Psoas muscle (tissue), 8 donors: Measurements from ENCODE around the gene ARHGEF33. TPM values are rescaled to one million over a fixed set of nuclear protein-coding genes. Genes with fewer than 3 reads are reported as not detected.

Experiments
- ATAC-seq, 4 donors: fragments of 200-7000 bp; cut with Tn5 transposase; one replicate each; pipeline ENCODE4 v1.9.1; 2020; ENCODE audit warnings: moderate library complexity in 3 of 4, mild to moderate bottlenecking in 2 of 4
- DNase-seq, 2 donors: peaks; one replicate each; pipeline ENCODE4 v3.0.0-alpha.2; 2020
- H3K27ac ChIP-seq: fragments of 200-600 bp; one replicate; pipeline ENCODE4 v1.8.0; 2022
- H3K27me3 ChIP-seq, 3 donors: fragments of 200-600 bp in 1 of 3; one replicate each; pipeline versions ENCODE4 v1.6.1 to v1.8.0; 2013 to 2022; ENCODE audit warnings: low read length in 2 of 3, mild to moderate bottlenecking in 2 of 3, moderate library complexity in 1 of 3; ENCODE audit not compliant: insufficient read depth in 3 of 3
- H3K36me3 ChIP-seq, 2 donors: fragments of 200-600 bp in 1 of 2; one replicate each; pipeline versions ENCODE4 v1.6.1 to v1.8.0; 2013 to 2022; ENCODE audit warnings: low read depth in 1 of 2, mild to moderate bottlenecking in 1 of 2, moderate library complexity in 1 of 2; ENCODE audit not compliant: insufficient read depth in 1 of 2
- H3K4me1 ChIP-seq: fragments of 200-600 bp; one replicate; pipeline ENCODE4 v1.8.0; 2022
- H3K4me3 ChIP-seq: fragments of 200-600 bp; one replicate; pipeline ENCODE4 v1.8.0; 2022; ENCODE audit warnings: mild to moderate bottlenecking
- H3K9me3 ChIP-seq: fragments of 200-600 bp; one replicate; pipeline ENCODE4 v1.8.0; 2022
- WGBS, 3 donors: extraction: QIAGEN DNeasy Blood & Tissue Kit; methylation state at CpG; one replicate each; pipeline versions ENCODE4 v1.1.6 to v1.1.7; 2013; 5-methylcytosine and 5-hydroxymethylcytosine counted together
- intact Hi-C, 2 donors: fragments of 100-400 bp; cut with DNase I; formaldehyde crosslinking; loops; one replicate each; pipeline versions ENCODE4 v1.11.0 to v1.14.2; 2022
- polyA plus RNA-seq, 3 donors: library from polyadenylated mRNA; stranded (reverse); fragments of 200-250 nt; gene quantifications; one replicate each; pipeline ENCODE4 v1.2.3, GENCODE V29; 2013
- total RNA-seq, 4 donors: library from RNA; stranded (reverse); fragmentation: NEBNext Ultra II Directional in 2 of 4; extraction: Animal tissue kit (Norgen Biotek cat#: 25700) in 2 of 4; gene quantifications; one replicate each; pipeline versions ENCODE4 v1.2.1 to v1.2.4, GENCODE V29; 2021 to 2023
- TF ChIP-seq, protein P1 (sequence below): fragments of 200-600 bp; IDR thresholded peaks from one replicate; pipeline ENCODE4 v1.8.0; 2022; ENCODE audit warnings: antibody characterized with exemption
- donor health status: healthy with polysubstance abuse.
- donor health status: DM: no; HTN: no; CAD: no; lungs with moderate emphysema.
- donor health status: Bipolar disorder and iron deficiency.
- donor health status: healthy.
- donor health status: DM: yes; HTN: yes; CAD: no.
- donor health status: DM: no; HTN: no; CAD: no.
- donor health status: DM: no; HTN: no; CAD: no.
- donor health status: DM: yes; HTN: yes; CAD: no.

The ARHGEF33 gene
- total and polyA plus RNA-seq, 7 donors: 0.03 to 0.58 (median 0.15) TPM

DNA sequence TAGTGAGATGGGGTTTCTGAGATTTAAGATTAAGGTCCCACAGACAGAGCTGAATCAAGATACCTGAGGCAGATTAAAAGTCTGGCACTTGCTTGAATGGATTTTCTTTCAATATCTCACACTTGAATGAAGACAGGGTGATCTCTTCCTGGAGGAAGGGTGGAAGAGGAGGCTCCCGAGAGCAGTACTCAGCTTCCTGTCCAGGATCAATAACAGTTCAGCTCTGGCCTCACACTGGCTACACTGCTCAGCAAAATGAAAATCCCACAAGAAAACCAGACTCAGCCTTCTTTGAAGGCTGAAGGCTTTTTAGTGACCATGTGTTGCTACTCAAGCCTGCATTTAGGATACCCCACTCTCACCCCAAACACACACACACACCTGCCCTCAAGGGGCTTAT is 11.1 kb downstream of the ARHGEF33 start:
- H3K9me3 ChIP-seq: no peaks in the 10 kb centered on the region
- intact Hi-C loops: no loop called here
- no peak overlapping the region for H3K27ac ChIP-seq
- 72 to 81% (median 79%) methylated on average over 1 of the region's 1 CpG for WGBS, 3 donors
- no peaks in the 10 kb centered on the region for H3K36me3 ChIP-seq
- DNase-seq (no peak), ATAC-seq (no peak)
- H3K4me1 ChIP-seq: no peaks in the 10 kb centered on the region
- H3K27me3 ChIP-seq: no peaks in the 10 kb centered on the region
- H3K4me3 ChIP-seq: no peak overlapping the region
- TF ChIP-seq, protein P1, sequence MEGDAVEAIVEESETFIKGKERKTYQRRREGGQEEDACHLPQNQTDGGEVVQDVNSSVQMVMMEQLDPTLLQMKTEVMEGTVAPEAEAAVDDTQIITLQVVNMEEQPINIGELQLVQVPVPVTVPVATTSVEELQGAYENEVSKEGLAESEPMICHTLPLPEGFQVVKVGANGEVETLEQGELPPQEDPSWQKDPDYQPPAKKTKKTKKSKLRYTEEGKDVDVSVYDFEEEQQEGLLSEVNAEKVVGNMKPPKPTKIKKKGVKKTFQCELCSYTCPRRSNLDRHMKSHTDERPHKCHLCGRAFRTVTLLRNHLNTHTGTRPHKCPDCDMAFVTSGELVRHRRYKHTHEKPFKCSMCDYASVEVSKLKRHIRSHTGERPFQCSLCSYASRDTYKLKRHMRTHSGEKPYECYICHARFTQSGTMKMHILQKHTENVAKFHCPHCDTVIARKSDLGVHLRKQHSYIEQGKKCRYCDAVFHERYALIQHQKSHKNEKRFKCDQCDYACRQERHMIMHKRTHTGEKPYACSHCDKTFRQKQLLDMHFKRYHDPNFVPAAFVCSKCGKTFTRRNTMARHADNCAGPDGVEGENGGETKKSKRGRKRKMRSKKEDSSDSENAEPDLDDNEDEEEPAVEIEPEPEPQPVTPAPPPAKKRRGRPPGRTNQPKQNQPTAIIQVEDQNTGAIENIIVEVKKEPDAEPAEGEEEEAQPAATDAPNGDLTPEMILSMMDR: no peak

DNA sequence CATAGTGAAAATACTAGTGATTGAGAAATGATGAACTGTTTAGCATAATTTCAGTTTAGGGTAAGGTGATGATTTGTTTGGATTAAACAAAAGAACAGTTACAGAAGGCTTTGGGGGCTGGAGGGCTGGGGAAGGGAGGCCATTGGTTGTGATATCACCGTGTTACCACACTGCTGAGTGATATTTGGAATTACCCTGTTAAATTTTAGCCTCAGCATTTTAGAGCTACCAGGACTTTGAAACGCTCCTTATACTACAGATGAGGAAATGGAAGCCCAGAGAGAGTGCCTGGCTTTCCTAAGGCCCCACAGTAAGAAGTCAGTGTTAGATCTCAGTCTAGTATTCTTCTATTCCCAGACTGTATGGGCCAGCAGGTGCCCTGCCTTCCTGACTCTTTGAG is 15.6 kb downstream of the ARHGEF33 start:
- no peak for ATAC-seq
- WGBS, 3 donors: 89 to 94% (median 90%) methylated on average over 2 of the region's 2 CpGs
- Histone ChIP-seq H3K4me1 (peaks cover 9% of the 10 kb centered on the region), H3K27me3 (no peaks in the 10 kb centered on the region), H3K9me3 (no peaks in the 10 kb centered on the region), H3K27ac (no peak overlapping the region), H3K4me3 (no peak overlapping the region), H3K36me3 (no peaks in the 10 kb centered on the region)
- no peak for DNase-seq
- TF ChIP-seq, protein P1: no peak
- intact Hi-C loops: no loop called here

DNA sequence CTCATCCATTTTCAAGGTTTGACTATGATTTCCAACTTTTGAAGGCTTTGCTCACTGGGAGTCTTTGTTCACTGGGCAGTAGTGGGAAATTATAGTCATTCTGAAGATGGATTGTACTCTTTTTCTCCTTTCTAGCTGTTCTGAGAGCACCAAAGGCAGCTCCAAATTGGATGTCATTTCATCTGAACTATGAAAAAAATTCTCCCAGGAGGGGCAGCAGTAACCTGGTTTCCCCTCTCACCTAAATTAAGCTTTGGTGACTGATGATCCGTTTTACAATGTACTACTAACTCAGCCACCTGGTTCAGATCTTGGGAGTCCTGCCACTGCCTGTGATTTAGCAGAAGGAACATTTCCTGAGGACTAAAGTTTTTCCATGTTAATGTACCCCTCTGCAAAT is 17.6 kb downstream of the ARHGEF33 start:
- DNase-seq: no peak
- Histone ChIP-seq H3K4me1 (peaks cover 17% of the 10 kb centered on the region), H3K4me3 (no peak overlapping the region), H3K36me3 (no peaks in the 10 kb centered on the region), H3K27me3 (no peaks in the 10 kb centered on the region), H3K9me3 (no peaks in the 10 kb centered on the region), H3K27ac (no peak overlapping the region)
- WGBS, 3 donors: 47 to 76% (median 51%) methylated on average over 1 of the region's 1 CpG
- no peak for ATAC-seq
- TF ChIP-seq, protein P1: no peak
- intact Hi-C loops: no loop called here

DNA sequence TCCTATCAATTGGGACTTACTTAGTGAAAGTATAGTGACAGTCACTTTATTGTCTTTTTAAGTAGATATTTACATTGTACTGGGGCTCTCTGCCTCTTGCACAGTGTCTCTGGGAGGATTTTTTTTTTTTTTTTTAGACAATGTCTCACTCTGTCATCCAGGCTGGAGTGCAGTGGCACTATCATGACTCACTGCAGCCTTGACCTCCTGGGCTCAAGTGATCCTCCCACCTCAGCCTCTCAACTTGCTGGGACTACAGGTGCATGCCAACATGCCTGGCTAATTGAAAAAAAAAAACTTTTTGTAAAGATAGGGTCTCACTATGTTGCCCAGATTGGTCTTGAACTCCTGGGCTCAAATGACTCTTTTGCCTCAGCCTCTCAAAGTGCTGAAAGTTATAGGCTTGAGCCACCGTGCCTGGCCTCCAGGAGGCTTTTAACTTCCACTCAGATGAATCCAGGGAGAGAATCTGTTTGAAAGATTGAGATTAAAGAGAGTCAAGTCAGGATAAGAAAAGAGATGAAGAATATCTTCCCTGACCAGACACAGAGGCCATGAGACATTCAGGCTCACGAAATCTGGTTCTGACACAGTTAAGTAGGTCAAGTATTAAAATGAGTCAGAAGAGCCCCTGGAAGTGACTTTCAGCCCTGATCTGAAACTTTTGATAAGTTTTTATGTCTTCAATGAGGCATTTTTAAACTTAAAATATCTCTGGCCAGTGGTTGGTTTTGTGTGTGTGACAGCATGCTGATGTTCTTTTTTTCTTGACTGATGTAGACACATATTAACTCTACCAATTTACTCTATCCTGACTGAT is 18.3 kb downstream of the ARHGEF33 start:
- TF ChIP-seq, protein P1: no peak
- intact Hi-C loops: no loop called here
- 82 to 94% (median 88%) methylated on average over 2 of the region's 2 CpGs for WGBS, 3 donors

DNA sequence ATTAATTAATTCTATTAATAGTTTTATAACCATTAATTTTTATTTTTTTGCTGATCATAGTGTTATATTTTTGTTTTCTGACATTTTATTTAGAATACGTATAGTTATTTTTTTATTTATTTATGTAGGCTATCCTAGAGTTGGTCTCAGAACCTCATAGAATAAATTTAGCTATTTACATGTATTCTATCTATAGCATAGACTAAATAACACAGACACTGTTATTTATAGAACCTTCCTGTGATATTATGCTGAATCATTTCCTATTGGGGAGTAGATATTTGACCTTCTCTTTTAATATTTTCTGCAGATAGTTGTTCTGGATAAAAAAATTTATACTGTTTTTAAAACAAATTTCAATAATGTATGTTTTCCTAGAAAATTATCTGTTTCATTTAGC is 20.2 kb downstream of the ARHGEF33 start:
- TF ChIP-seq, protein P1: no peak
- no peaks in the 10 kb centered on the region for H3K9me3 ChIP-seq
- no peak overlapping the region for H3K4me3 ChIP-seq
- no peak overlapping the region for H3K27ac ChIP-seq
- 41 to 81% (median 51%) methylated on average over 1 of the region's 1 CpG for WGBS, 3 donors
- no peaks in the 10 kb centered on the region for H3K27me3 ChIP-seq
- peaks cover 20% of the 10 kb centered on the region for H3K4me1 ChIP-seq
- intact Hi-C loops: no loop called here
- no peaks in the 10 kb centered on the region for H3K36me3 ChIP-seq
- peak in 3 of 4 donors; percentile 65 to 74 (median 69) for ATAC-seq
- DNase-seq: no peak

More for the DNA sequence above, 18.3 kb downstream of the ARHGEF33 start:
- no peak for ATAC-seq
- no peak overlapping the region for H3K4me3 ChIP-seq
- H3K4me1 ChIP-seq: peaks cover 20% of the 10 kb centered on the region
- H3K9me3 ChIP-seq: no peaks in the 10 kb centered on the region
- no peak overlapping the region for H3K27ac ChIP-seq
- H3K36me3 ChIP-seq: no peaks in the 10 kb centered on the region
- H3K27me3 ChIP-seq: no peaks in the 10 kb centered on the region
- DNase-seq: no peak
